Stimulated activated effector memory CD8-positive, alpha-beta T cell treated with anti-CD3 and anti-CD28 coated beads, Interleukin-12 subunit alpha, Interleukin-12 subunit beta, amount 100 ng/mL, for 72 hours (primary cell): Measurements from ENCODE around the gene PYGB.

Experiments used
- ATAC-seq: fragments of 150-1000 bp; cut with Tn5 transposase; 2 replicates; pipeline ENCODE4 v1.10.0; 2021
- DNase-seq, 2 donors: peaks; one replicate each; pipeline ENCODE4 v3.0.0; 2021 to 2022; ENCODE audit warnings: low spot score in 2 of 2
- H3K27ac Mint-ChIP-seq: one replicate; pipeline ENCODE4 v1.8.0; 2022; ENCODE audit warnings: mild to moderate bottlenecking, mixed read lengths
- H3K36me3 Mint-ChIP-seq: one replicate; pipeline ENCODE4 v1.8.0; 2022; ENCODE audit warnings: mild to moderate bottlenecking, mixed read lengths
- H3K4me1 Mint-ChIP-seq: one replicate; pipeline ENCODE4 v1.8.0; 2022; ENCODE audit warnings: mixed read lengths
- H3K4me3 Mint-ChIP-seq: one replicate; pipeline ENCODE4 v1.8.0; 2022; ENCODE audit warnings: mild to moderate bottlenecking, mixed read lengths
- H3K9me3 Mint-ChIP-seq: one replicate; pipeline ENCODE4 v1.8.0; 2022; ENCODE audit warnings: mixed read lengths

PYGB gene

GRCh38 chr20:25211273-25211672 is 36.6 kb upstream of the PYGB start:
- Mint-ChIP-seq H3K27ac (no peak overlapping the region), H3K36me3 (peaks cover 48% of the 10 kb centered on the region), H3K4me3 (no peak overlapping the region), H3K4me1 (peaks cover 5% of the 10 kb centered on the region), H3K9me3 (no peaks in the 10 kb centered on the region)
- ATAC-seq, result no peak
- DNase-seq, result no peak

- ATAC-seq, result no peak
- Mint-ChIP-seq H3K9me3 (no peaks in the 10 kb centered on the region), H3K27ac (no peak overlapping the region), H3K4me3 (no peak overlapping the region), H3K4me1 (peaks cover 3% of the 10 kb centered on the region), H3K36me3 (peaks cover 53% of the 10 kb centered on the region)
- DNase-seq, result no peak
Observed at GRCh38 chr20:25212242-25212641, 35.6 kb upstream of the PYGB start.

- Mint-ChIP-seq H3K4me1 (no peaks in the 10 kb centered on the region), H3K9me3 (no peaks in the 10 kb centered on the region), H3K4me3 (no peak overlapping the region), H3K27ac (no peak overlapping the region), H3K36me3 (peaks cover 53% of the 10 kb centered on the region)
- DNase-seq, result no peak
- ATAC-seq, result no peak
Observed at GRCh38 chr20:25213566-25214425, 34.1 kb upstream of the PYGB start.

GRCh38 chr20:25214426-25214790 is 33.5 kb upstream of the PYGB start:
- no peaks in the 10 kb centered on the region for H3K9me3 Mint-ChIP-seq
- H3K4me3 Mint-ChIP-seq, result no peak overlapping the region

GRCh38 chr20:25214819-25215218 is 33.1 kb upstream of the PYGB start:
- no peak overlapping the region for H3K4me3 Mint-ChIP-seq
- ATAC-seq (no peak), DNase-seq (no peak)
- H3K4me1 Mint-ChIP-seq, result no peaks in the 10 kb centered on the region
- H3K9me3 Mint-ChIP-seq, result no peaks in the 10 kb centered on the region
- no peak overlapping the region for H3K27ac Mint-ChIP-seq
- H3K36me3 Mint-ChIP-seq, result peaks cover 49% of the 10 kb centered on the region

More at GRCh38 chr20:25214426-25214790, 33.5 kb upstream of the PYGB start:
- ATAC-seq (no peak), DNase-seq (no peak)
- Mint-ChIP-seq H3K36me3 (peaks cover 53% of the 10 kb centered on the region), H3K4me1 (no peaks in the 10 kb centered on the region), H3K27ac (no peak overlapping the region)

GRCh38 chr20:25215521-25215920 is 32.4 kb upstream of the PYGB start:
- H3K4me3 Mint-ChIP-seq, result no peak overlapping the region

GRCh38 chr20:25216199-25216945 is 31.5 kb upstream of the PYGB start:
- peaks cover 36% of the 10 kb centered on the region for H3K36me3 Mint-ChIP-seq
- H3K27ac Mint-ChIP-seq, result peak overlapping the region; percentile 12
- ATAC-seq (no peak), DNase-seq (no peak)
- H3K9me3 Mint-ChIP-seq, result no peaks in the 10 kb centered on the region
- H3K4me3 Mint-ChIP-seq, result no peak overlapping the region
- H3K4me1 Mint-ChIP-seq, result peaks cover 6% of the 10 kb centered on the region

More at GRCh38 chr20:25215521-25215920, 32.4 kb upstream of the PYGB start:
- no peak overlapping the region for H3K27ac Mint-ChIP-seq
- DNase-seq (no peak), ATAC-seq (no peak)
- H3K36me3 Mint-ChIP-seq, result peaks cover 42% of the 10 kb centered on the region
- H3K4me1 Mint-ChIP-seq, result no peaks in the 10 kb centered on the region
- no peaks in the 10 kb centered on the region for H3K9me3 Mint-ChIP-seq

- Mint-ChIP-seq H3K36me3 (peaks cover 26% of the 10 kb centered on the region), H3K4me1 (peaks cover 14% of the 10 kb centered on the region), H3K27ac (peak overlapping the region; percentile 0)
Observed at GRCh38 chr20:25217161-25218108, 30.4 kb upstream of the PYGB start.

GRCh38 chr20:25218109-25218486 is 29.8 kb upstream of the PYGB start:
- ATAC-seq (no peak), DNase-seq (no peak)
- Mint-ChIP-seq H3K4me3 (no peak overlapping the region), H3K27ac (peak overlapping the region; percentile 0), H3K36me3 (peaks cover 25% of the 10 kb centered on the region), H3K9me3 (no peaks in the 10 kb centered on the region), H3K4me1 (peaks cover 14% of the 10 kb centered on the region)

More at GRCh38 chr20:25217161-25218108, 30.4 kb upstream of the PYGB start:
- Mint-ChIP-seq H3K9me3 (no peaks in the 10 kb centered on the region), H3K4me3 (no peak overlapping the region)
- DNase-seq (no peak), ATAC-seq (no peak)

- H3K9me3 Mint-ChIP-seq, result no peaks in the 10 kb centered on the region
- no peak overlapping the region for H3K4me3 Mint-ChIP-seq
- H3K4me1 Mint-ChIP-seq, result peaks cover 14% of the 10 kb centered on the region
- H3K27ac Mint-ChIP-seq, result peak overlapping the region; percentile 0
- DNase-seq, result no peak
- no peak for ATAC-seq
- H3K36me3 Mint-ChIP-seq, result peaks cover 21% of the 10 kb centered on the region
Observed at GRCh38 chr20:25218492-25218891, 29.4 kb upstream of the PYGB start.

- H3K4me1 Mint-ChIP-seq, result peaks cover 19% of the 10 kb centered on the region
Observed at GRCh38 chr20:25219365-25219764, 28.5 kb upstream of the PYGB start.

GRCh38 chr20:25220021-25220730 is 27.7 kb upstream of the PYGB start:
- ATAC-seq, result no peak
- Mint-ChIP-seq H3K4me3 (no peak overlapping the region), H3K4me1 (peaks cover 19% of the 10 kb centered on the region), H3K27ac (peak overlapping the region; percentile 87), H3K36me3 (peaks cover 13% of the 10 kb centered on the region), H3K9me3 (no peaks in the 10 kb centered on the region)
- no peak for DNase-seq

More at GRCh38 chr20:25219365-25219764, 28.5 kb upstream of the PYGB start:
- Mint-ChIP-seq H3K4me3 (no peak overlapping the region), H3K9me3 (no peaks in the 10 kb centered on the region), H3K27ac (peak overlapping the region; percentile 43), H3K36me3 (peaks cover 13% of the 10 kb centered on the region)
- DNase-seq (no peak), ATAC-seq (no peak)

- DNase-seq (no peak), ATAC-seq (no peak)
- H3K36me3 Mint-ChIP-seq, result peaks cover 9% of the 10 kb centered on the region
- H3K4me3 Mint-ChIP-seq, result no peak overlapping the region
- peak overlapping the region; percentile 87 for H3K27ac Mint-ChIP-seq
- H3K9me3 Mint-ChIP-seq, result no peaks in the 10 kb centered on the region
- H3K4me1 Mint-ChIP-seq, result peaks cover 19% of the 10 kb centered on the region
Observed at GRCh38 chr20:25220810-25221591, 26.9 kb upstream of the PYGB start.
